ENCODE measurements around the gene TNFSF9. TPM values are rescaled to one million over a fixed set of nuclear protein-coding genes. Genes with fewer than 3 reads are reported as not detected.
A peak's percentile ranks its signal among the peaks of the same experiment; 100 is the strongest.
"Not testable (repeated sequence)": the region's sequence is repeated elsewhere in the genome, so short reads cannot be mapped to it uniquely, and the experiment has no call there.

TNFSF9 gene
- total RNA-seq, 1 donor from 2014 or later = 0.34 TPM

GRCh38 chr19:6573350-6573749 is 42.5 kb downstream of the TNFSF9 start:
- DNase-seq = no peak

- no peak for DNase-seq
Measured at GRCh38 chr19:6576869-6577475, 46.1 kb downstream of the TNFSF9 start.

- peak; percentile 20 for DNase-seq
Measured at GRCh38 chr19:6577476-6578125, 46.8 kb downstream of the TNFSF9 start.

- DNase-seq = no peak
Measured at GRCh38 chr19:6579450-6580178, 48.8 kb downstream of the TNFSF9 start.

GRCh38 chr19:6580313-6580712 is 49.5 kb downstream of the TNFSF9 start:
- DNase-seq = peak; percentile 77

GRCh38 chr19:6582515-6583484 is 52.0 kb downstream of the TNFSF9 start:
- not testable (repeated sequence) for DNase-seq

Other genes with a start within 250 kb of the TNFSF9 start
- gene ACER1, start 197.4 kb upstream of the TNFSF9 start, total RNA-seq = not detected in 2 replicates
- gene CLPP, start 169.5 kb upstream of the TNFSF9 start, total RNA-seq = 74.1 and 79.5 TPM in 2 replicates
- gene ALKBH7, start 158.2 kb upstream of the TNFSF9 start, total RNA-seq = 24.4 and 59.2 TPM in 2 replicates
- 0.85 and 1.1 TPM in 2 replicates for gene PSPN, start 155.1 kb upstream of the TNFSF9 start, total RNA-seq
- 41.4 and 74.5 TPM in 2 replicates for gene GTF2F1, start 137.9 kb upstream of the TNFSF9 start, total RNA-seq
- 78.3 and 238 TPM in 2 replicates for gene KHSRP, start 106.2 kb upstream of the TNFSF9 start, total RNA-seq
- gene SLC25A41, start 97.3 kb upstream of the TNFSF9 start, total RNA-seq = 0.05 TPM in 1 of 2 replicates, not detected in the other
- gene SLC25A23, start 71.2 kb upstream of the TNFSF9 start, total RNA-seq = 20.4 and 62.0 TPM in 2 replicates
- gene CRB3, start 66.8 kb upstream of the TNFSF9 start, total RNA-seq = not detected in 2 replicates
- gene DENND1C, start 49.2 kb upstream of the TNFSF9 start, total RNA-seq = not detected in 2 replicates
- not detected in 2 replicates for gene TUBB4A, start 28.7 kb upstream of the TNFSF9 start, total RNA-seq
- 0.14 TPM in 1 of 2 replicates, not detected in the other for gene CD70, start 60.1 kb downstream of the TNFSF9 start, total RNA-seq
- not detected in 2 replicates for gene TNFSF14, start 139.1 kb downstream of the TNFSF9 start, total RNA-seq
- gene C3, start 189.6 kb downstream of the TNFSF9 start, total RNA-seq = 5.4 and 33.5 TPM in 2 replicates
- 56.2 and 59.1 TPM in 2 replicates for gene GPR108, start 206.6 kb downstream of the TNFSF9 start, total RNA-seq
- 35.5 and 40.7 TPM in 2 replicates for gene TRIP10, start 208.7 kb downstream of the TNFSF9 start, total RNA-seq
- 6.0 and 6.3 TPM in 2 replicates for gene SH2D3A, start 236.4 kb downstream of the TNFSF9 start, total RNA-seq
- 0.09 TPM in 1 of 2 replicates, not detected in the other for gene VAV1, start 241.7 kb downstream of the TNFSF9 start, total RNA-seq

All from dermis blood vessel endothelial cell (primary cell).